HEK293 (cell line): ENCODE results near the gene SAFB.
A peak's percentile ranks its signal among the peaks of the same experiment; 100 is the strongest.
"Not testable (repeated sequence)": the region's sequence is repeated elsewhere in the genome, so short reads cannot be mapped to it uniquely, and the experiment has no call there.

Experiments used
- CTCF ChIA-PET: fragments of 350-600 bp; formaldehyde crosslinking; extraction: SDS; loops from one replicate; lab custom pipeline; 2021; ENCODE audit warnings: antibody characterized with exemption; lab: Yijun Ruan, JAX
- POLR2A ChIA-PET: fragments of 300-600 bp; formaldehyde crosslinking; extraction: SDS; loops from one replicate; lab custom pipeline; 2020; ENCODE audit warnings: antibody characterized with exemption, inconsistent platforms; lab: Yijun Ruan, JAX
- H3K27ac ChIP-seq: fragments of 200-500 bp; sonication (Bioruptor generic); 2 replicates; pipeline ENCODE4 v1.5.1; 2014; ENCODE audit warnings: low read depth, low read length, control low read depth, inconsistent platforms; ENCODE audit errors: extremely low read depth
- H3K36me3 ChIP-seq, 2 experiments: fragments of 200-500 bp in 1 of 2; sonication (Bioruptor generic) in 1 of 2; 1 replicate in 1 of 2; 2 replicates in 1 of 2; pipeline ENCODE4 v1.5.1; 2014 to 2017; ENCODE audit warnings: inconsistent platforms in 2 of 2, low read length in 2 of 2; ENCODE audit not compliant: control insufficient read depth in 2 of 2, insufficient read depth in 1 of 2
- H3K4me1 ChIP-seq: fragments of 200-500 bp; sonication (Bioruptor generic); 2 replicates; pipeline ENCODE4 v1.5.1; 2014; ENCODE audit warnings: mild to moderate bottlenecking, low read length, inconsistent platforms; ENCODE audit not compliant: control insufficient read depth, insufficient read depth
- H3K4me3 ChIP-seq: 2 replicates; pipeline ENCODE4 v1.5.1; 2011; ENCODE audit warnings: low read depth, mild to moderate bottlenecking, control low read depth, low read length, moderate library complexity
- H3K9me3 ChIP-seq: fragments of 200-500 bp; sonication (Bioruptor generic); 2 replicates; pipeline ENCODE4 v1.5.1; 2014; ENCODE audit warnings: low read depth, low read length, inconsistent platforms; ENCODE audit not compliant: control insufficient read depth, insufficient read depth
- GLI2 ChIP-seq: fragments of 450-650 bp; formaldehyde crosslinking; IDR thresholded peaks from 2 replicates; pipeline ENCODE4; 2017; ENCODE audit warnings: missing biosample characterization, missing genetic modification characterization, low read depth, borderline replicate concordance
- REPIN1 ChIP-seq: fragments of 450-650 bp; formaldehyde crosslinking; IDR thresholded peaks from 2 replicates; pipeline ENCODE4 v1.5.1; 2017; ENCODE audit warnings: missing biosample characterization, missing genetic modification characterization, low read depth
- ZNF175 ChIP-seq: fragments of 450-650 bp; formaldehyde crosslinking; IDR thresholded peaks from 2 replicates; pipeline ENCODE4 v1.5.1; 2016; ENCODE audit warnings: missing biosample characterization, missing genetic modification characterization
- ZNF211 ChIP-seq: fragments of 450-650 bp; formaldehyde crosslinking; IDR thresholded peaks from 2 replicates; pipeline ENCODE4 v1.5.1; 2016; ENCODE audit warnings: low read depth, missing biosample characterization, missing genetic modification characterization
- ZNF324 ChIP-seq: fragments of 450-650 bp; formaldehyde crosslinking; IDR thresholded peaks from 2 replicates; pipeline ENCODE4 v1.5.1; 2016; ENCODE audit warnings: missing biosample characterization, missing genetic modification characterization
- ZNF341 ChIP-seq: fragments of 450-650 bp; formaldehyde crosslinking; IDR thresholded peaks from 2 replicates; pipeline ENCODE4; 2016; ENCODE audit warnings: low read depth, missing biosample characterization, missing genetic modification characterization
- ZNF510 ChIP-seq: fragments of 450-650 bp; formaldehyde crosslinking; IDR thresholded peaks from 2 replicates; pipeline ENCODE4 v1.5.1; 2018; ENCODE audit warnings: mild to moderate bottlenecking, missing genetic modification characterization, missing biosample characterization; ENCODE audit not compliant: insufficient replicate concordance
- ZNF555 ChIP-seq: fragments of 450-650 bp; formaldehyde crosslinking; conservative IDR thresholded peaks from 2 replicates; pipeline ENCODE4 v1.5.1; 2017; ENCODE audit warnings: missing biosample characterization, mild to moderate bottlenecking, missing genetic modification characterization, inconsistent platforms
- ZNF629 ChIP-seq: fragments of 450-650 bp; formaldehyde crosslinking; IDR thresholded peaks from 2 replicates; pipeline ENCODE4 v1.5.1; 2017; ENCODE audit warnings: missing biosample characterization, missing genetic modification characterization
- ZNF654 ChIP-seq: fragments of 450-650 bp; formaldehyde crosslinking; IDR thresholded peaks from 2 replicates; pipeline ENCODE4 v1.5.1; 2016; ENCODE audit warnings: low read depth, missing biosample characterization, missing genetic modification characterization
- ZNF670 ChIP-seq: fragments of 450-650 bp; formaldehyde crosslinking; IDR thresholded peaks from 2 replicates; pipeline ENCODE4 v1.5.1; 2016; ENCODE audit warnings: missing biosample characterization, missing genetic modification characterization, low read depth
- ZNF701 ChIP-seq: fragments of 450-650 bp; formaldehyde crosslinking; IDR thresholded peaks from 2 replicates; pipeline ENCODE4 v1.5.1; 2016; ENCODE audit warnings: missing biosample characterization, missing genetic modification characterization
- TF ChIP-seq, protein P1 (sequence below): fragments of 450-650 bp; formaldehyde crosslinking; IDR thresholded peaks from 2 replicates; pipeline ENCODE4 v1.5.1; 2017; ENCODE audit warnings: missing biosample characterization, mild to moderate bottlenecking, missing genetic modification characterization, moderate library complexity
- TF ChIP-seq, protein P2 (sequence below): fragments of 450-650 bp; formaldehyde crosslinking; IDR thresholded peaks from 2 replicates; pipeline ENCODE4 v1.5.1; 2016; ENCODE audit warnings: missing biosample characterization, missing genetic modification characterization
- TF ChIP-seq, protein P3 (sequence below): fragments of 450-650 bp; formaldehyde crosslinking; IDR thresholded peaks from 2 replicates; pipeline ENCODE4 v1.5.1; 2016; ENCODE audit warnings: missing biosample characterization, missing genetic modification characterization
- TF ChIP-seq, protein P4 (sequence below): fragments of 450-650 bp; formaldehyde crosslinking; optimal IDR thresholded peaks from 2 replicates; pipeline ENCODE3; 2016; ENCODE audit warnings: missing biosample characterization, mild to moderate bottlenecking, missing genetic modification characterization

Gene SAFB

GRCh38 chr19:5700455-5701092 lies 77.7 kb downstream of the SAFB start:
- Histone ChIP-seq H3K4me3 (no peak overlapping the region), H3K36me3 (peaks cover 22 to 66% of the 10 kb centered on the region in 2 experiments; a peak in 2 of 3 replicates), H3K9me3 (no peaks in the 10 kb centered on the region), H3K27ac (no peak overlapping the region), H3K4me1 (no peaks in the 10 kb centered on the region; the same call in 1 of the 2 replicates)
- ChIA-PET CTCF (interaction anchor here (1.0 to 2.4 kb wide), 3 partner anchors 10 to 13 kb away, joined by 3 to 8 read pairs (median 4); no protein-coding TSS in a partner anchor), POLR2A (interaction anchor here (0.8 to 0.9 kb wide), 2 partner anchors 11 to 18 kb away, joined by 3 read pairs; no protein-coding TSS in a partner anchor)
- TF ChIP-seq ZNF341 (tag by site-specific recombination), result no peak

DNA sequence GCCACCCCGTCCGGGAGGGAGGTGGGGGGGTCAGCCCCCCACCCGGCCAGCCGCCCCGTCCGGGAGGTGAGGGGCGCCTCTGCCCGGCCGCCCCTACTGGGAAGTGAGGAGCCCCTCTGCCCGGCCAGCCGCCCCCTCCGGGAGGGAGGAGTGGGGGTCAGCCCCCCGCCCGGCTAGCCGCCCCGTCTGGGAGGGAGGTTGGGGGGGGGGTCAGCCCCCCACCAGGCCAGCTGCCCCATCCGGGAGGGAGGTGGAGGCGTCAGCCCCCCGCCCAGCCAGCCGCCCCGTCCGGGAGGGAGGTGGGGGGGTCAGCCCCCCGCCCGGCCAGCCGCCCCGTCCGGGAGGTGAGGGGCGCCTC lies 79.1 kb downstream of the SAFB start:
- POLR2A ChIA-PET, H3K9me3 ChIP-seq, H3K4me3 ChIP-seq, H3K4me1 ChIP-seq, CTCF ChIA-PET, H3K27ac ChIP-seq: not testable (repeated sequence)
- peaks cover 26 to 65% of the 10 kb centered on the region in 2 experiments; a peak in 2 of 3 replicates for H3K36me3 ChIP-seq

GRCh38 chr19:5703819-5704818 lies 81.2 kb downstream of the SAFB start:
- H3K36me3 ChIP-seq, result peaks cover 31 to 71% of the 10 kb centered on the region in 2 experiments; a peak in 2 of 3 replicates
- H3K9me3 ChIP-seq, result no peaks in the 10 kb centered on the region
- H3K4me3 ChIP-seq, result no peak overlapping the region
- ChIA-PET POLR2A (interaction anchor here (1.6 kb wide), 1 partner anchor 16 kb away, joined by 4 read pairs; the partner anchor contains the start of genes CATSPERD and LONP1), CTCF (interaction anchor here (0.7 to 1.0 kb wide), 2 partner anchors 13 to 14 kb away, joined by 3 read pairs; partner anchors contain the start of gene RPL36)
- H3K27ac ChIP-seq, result 0 out of 2 replicates have a peak overlapping the region, but pooled peaks have one; percentile 16
- H3K4me1 ChIP-seq, result no peaks in the 10 kb centered on the region
- TF ChIP-seq ZNF654 (tag by site-specific recombination) (no peak), ZNF670 (tag by site-specific recombination) (no peak), REPIN1 (tag by site-specific recombination) (no peak), ZNF510 (tag by site-specific recombination) (no peak), ZNF211 (tag by site-specific recombination) (no peak)
- TF ChIP-seq, protein P1, sequence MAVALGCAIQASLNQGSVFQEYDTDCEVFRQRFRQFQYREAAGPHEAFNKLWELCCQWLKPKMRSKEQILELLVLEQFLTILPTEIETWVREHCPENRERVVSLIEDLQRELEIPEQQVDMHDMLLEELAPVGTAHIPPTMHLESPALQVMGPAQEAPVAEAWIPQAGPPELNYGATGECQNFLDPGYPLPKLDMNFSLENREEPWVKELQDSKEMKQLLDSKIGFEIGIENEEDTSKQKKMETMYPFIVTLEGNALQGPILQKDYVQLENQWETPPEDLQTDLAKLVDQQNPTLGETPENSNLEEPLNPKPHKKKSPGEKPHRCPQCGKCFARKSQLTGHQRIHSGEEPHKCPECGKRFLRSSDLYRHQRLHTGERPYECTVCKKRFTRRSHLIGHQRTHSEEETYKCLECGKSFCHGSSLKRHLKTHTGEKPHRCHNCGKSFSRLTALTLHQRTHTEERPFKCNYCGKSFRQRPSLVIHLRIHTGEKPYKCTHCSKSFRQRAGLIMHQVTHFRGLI, result no peak

DNA sequence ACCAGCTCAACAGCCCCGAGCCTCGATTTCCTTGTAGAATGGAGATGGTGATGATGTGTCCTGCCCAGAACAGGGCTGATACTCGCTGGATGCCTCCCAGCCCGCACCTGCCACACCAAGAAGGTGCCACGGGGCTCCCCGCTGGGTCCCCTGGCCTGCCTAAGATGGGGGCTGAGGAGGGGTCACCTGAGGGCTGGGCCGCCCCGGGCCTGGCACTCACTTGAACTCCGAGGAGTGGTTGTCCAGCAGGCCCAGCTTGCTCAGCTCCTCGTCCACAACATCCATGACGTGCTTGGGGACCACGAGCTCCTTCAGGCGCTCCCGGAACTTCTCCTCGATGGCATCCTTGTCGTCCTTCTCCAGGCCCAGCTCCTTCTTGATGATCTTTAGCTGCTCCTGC lies 82.7 kb downstream of the SAFB start:
- no peak overlapping the region for H3K27ac ChIP-seq
- POLR2A ChIA-PET, result interaction anchor here (1.4 kb wide), 1 partner anchor 16 kb away, joined by 7 read pairs; the partner anchor contains the start of gene RPL36
- H3K4me1 ChIP-seq, result no peaks in the 10 kb centered on the region
- H3K4me3 ChIP-seq, result no peak overlapping the region
- H3K36me3 ChIP-seq, result peaks cover 31 to 73% of the 10 kb centered on the region in 2 experiments; a peak in 2 of 3 replicates
- H3K9me3 ChIP-seq, result no peaks in the 10 kb centered on the region
- CTCF ChIA-PET, result interaction anchor here (0.6 to 1.8 kb wide), 3 partner anchors 13 to 69 kb away, joined by 3 to 6 read pairs (median 4); no protein-coding TSS in a partner anchor
- TF ChIP-seq ZNF701 (no peak), ZNF175 (tag by site-specific recombination) (no peak), ZNF324 (tag by site-specific recombination) (no peak), GLI2 (no peak), ZNF629 (tag by site-specific recombination) (no peak), ZNF555 (tag by site-specific recombination) (no peak), ZNF654 (tag by site-specific recombination) (no peak)
- TF ChIP-seq, protein P2, sequence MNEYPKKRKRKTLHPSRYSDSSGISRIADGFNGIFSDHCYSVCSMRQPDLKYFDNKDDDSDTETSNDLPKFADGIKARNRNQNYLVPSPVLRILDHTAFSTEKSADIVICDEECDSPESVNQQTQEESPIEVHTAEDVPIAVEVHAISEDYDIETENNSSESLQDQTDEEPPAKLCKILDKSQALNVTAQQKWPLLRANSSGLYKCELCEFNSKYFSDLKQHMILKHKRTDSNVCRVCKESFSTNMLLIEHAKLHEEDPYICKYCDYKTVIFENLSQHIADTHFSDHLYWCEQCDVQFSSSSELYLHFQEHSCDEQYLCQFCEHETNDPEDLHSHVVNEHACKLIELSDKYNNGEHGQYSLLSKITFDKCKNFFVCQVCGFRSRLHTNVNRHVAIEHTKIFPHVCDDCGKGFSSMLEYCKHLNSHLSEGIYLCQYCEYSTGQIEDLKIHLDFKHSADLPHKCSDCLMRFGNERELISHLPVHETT (tag by site-specific recombination), result no peak
- TF ChIP-seq, protein P3, sequence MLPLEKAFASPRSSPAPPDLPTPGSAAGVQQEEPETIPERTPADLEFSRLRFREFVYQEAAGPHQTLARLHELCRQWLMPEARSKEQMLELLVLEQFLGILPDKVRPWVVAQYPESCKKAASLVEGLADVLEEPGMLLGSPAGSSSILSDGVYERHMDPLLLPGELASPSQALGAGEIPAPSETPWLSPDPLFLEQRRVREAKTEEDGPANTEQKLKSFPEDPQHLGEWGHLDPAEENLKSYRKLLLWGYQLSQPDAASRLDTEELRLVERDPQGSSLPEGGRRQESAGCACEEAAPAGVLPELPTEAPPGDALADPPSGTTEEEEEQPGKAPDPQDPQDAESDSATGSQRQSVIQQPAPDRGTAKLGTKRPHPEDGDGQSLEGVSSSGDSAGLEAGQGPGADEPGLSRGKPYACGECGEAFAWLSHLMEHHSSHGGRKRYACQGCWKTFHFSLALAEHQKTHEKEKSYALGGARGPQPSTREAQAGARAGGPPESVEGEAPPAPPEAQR (tag by site-specific recombination), result no peak
- TF ChIP-seq, protein P4, sequence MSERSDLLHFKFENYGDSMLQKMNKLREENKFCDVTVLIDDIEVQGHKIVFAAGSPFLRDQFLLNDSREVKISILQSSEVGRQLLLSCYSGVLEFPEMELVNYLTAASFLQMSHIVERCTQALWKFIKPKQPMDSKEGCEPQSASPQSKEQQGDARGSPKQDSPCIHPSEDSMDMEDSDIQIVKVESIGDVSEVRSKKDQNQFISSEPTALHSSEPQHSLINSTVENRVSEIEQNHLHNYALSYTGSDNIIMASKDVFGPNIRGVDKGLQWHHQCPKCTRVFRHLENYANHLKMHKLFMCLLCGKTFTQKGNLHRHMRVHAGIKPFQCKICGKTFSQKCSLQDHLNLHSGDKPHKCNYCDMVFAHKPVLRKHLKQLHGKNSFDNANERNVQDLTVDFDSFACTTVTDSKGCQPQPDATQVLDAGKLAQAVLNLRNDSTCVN (tag by site-specific recombination), result no peak
